ENCODE results near the gene AFP. TPM values are rescaled to one million over a fixed set of nuclear protein-coding genes. Genes with fewer than 3 reads are reported as not detected.

Gene AFP
- total and polyA plus RNA-seq, 2 donors (not counting 1 experiment from before 2014, with no cell fraction given) = not detected

GRCh38 chr4:73470728-73471127, 34.7 kb downstream of the AFP start:
- intact Hi-C loops (cut with micrococcal nuclease) = no loop called here
- Histone ChIP-seq H3K27ac (ENCODE audit: low read length in 2 of 2) (no peak overlapping the region), H4K20me1 (ENCODE audit: control insufficient read depth, insufficient read depth, low read length, poor library complexity, severe bottlenecking) (no peaks in the 10 kb centered on the region), H3K36me3 (replicated peaks in 1 of 2; ENCODE audit: control extremely low read depth in 1 of 2, control insufficient read depth in 1 of 2, extremely low read depth in 1 of 2, insufficient read depth in 2 of 2, low read length in 1 of 2) (no peaks in the 10 kb centered on the region), H3K79me2 (ENCODE audit: control insufficient read depth, insufficient read depth, low read length) (no peaks in the 10 kb centered on the region), H2AFZ (ENCODE audit: insufficient read depth, low read depth, low read length, poor library complexity, severe bottlenecking) (no peak overlapping the region), H3K9me3 (ENCODE audit: control extremely low read depth in 1 of 3, control insufficient read depth in 2 of 3, insufficient read depth in 1 of 3, low read length in 2 of 3) (peaks cover 0 to 7% (median 3%) of the 10 kb centered on the region in 3 donors), H3K4me1 (ENCODE audit: control insufficient read depth in 2 of 2, insufficient read depth in 2 of 2, low read length in 2 of 2) (no peaks in the 10 kb centered on the region), H3K27me3 (replicated peaks in 1 of 4; ENCODE audit: control extremely low read depth in 1 of 4, control insufficient read depth in 3 of 4, insufficient read depth in 4 of 4, low read length in 3 of 4) (no peaks in the 10 kb centered on the region), H3K4me2 (replicated peaks; ENCODE audit: low read depth, low read length, poor library complexity, severe bottlenecking) (no peak overlapping the region), H3K4me3 (ENCODE audit: control extremely low read depth in 1 of 5, extremely low read depth in 1 of 5, insufficient read depth in 1 of 5, low read depth in 2 of 5, low read length in 4 of 5) (no peak overlapping the region), H3K9ac (ENCODE audit: low read length) (no peak overlapping the region)
- no peaks in the 10 kb centered on the region for H3K4me1 Mint-ChIP-seq
- peaks cover 22% of the 10 kb centered on the region for H3K27me3 Mint-ChIP-seq
- TF ChIP-seq CTCF (IDR thresholded peaks at IDR 0.05) (no peak), EZH2 (IDR thresholded peaks at IDR 0.05; ENCODE audit: borderline replicate concordance, insufficient read depth, low read depth, low read length, poor library complexity, severe bottlenecking) (no peak)
- no peak overlapping the region for H3K4me3 Mint-ChIP-seq
- H3K9me3 Mint-ChIP-seq (ENCODE audit: insufficient read depth) = peaks cover 12% of the 10 kb centered on the region
- ATAC-seq (ENCODE audit: low read depth) (no peak), DNase-seq (no peak)
- 63% methylated on average over 1 of the region's 1 CpG for WGBS (ENCODE audit: insufficient coverage)
- ChIA-PET CTCF (no interaction called here), POLR2A (no interaction called here)
- no peak overlapping the region for H3K27ac Mint-ChIP-seq

- Histone ChIP-seq H3K4me1 (ENCODE audit: control insufficient read depth in 2 of 2, insufficient read depth in 2 of 2, low read length in 2 of 2) (no peaks in the 10 kb centered on the region), H3K27ac (ENCODE audit: low read length in 2 of 2) (no peak overlapping the region), H3K9me3 (ENCODE audit: control extremely low read depth in 1 of 3, control insufficient read depth in 2 of 3, insufficient read depth in 1 of 3, low read length in 2 of 3) (peaks cover 0 to 19% (median 3%) of the 10 kb centered on the region in 3 donors), H4K20me1 (ENCODE audit: control insufficient read depth, insufficient read depth, low read length, poor library complexity, severe bottlenecking) (no peaks in the 10 kb centered on the region), H3K4me3 (ENCODE audit: control extremely low read depth in 1 of 5, extremely low read depth in 1 of 5, insufficient read depth in 1 of 5, low read depth in 2 of 5, low read length in 4 of 5) (no peak overlapping the region), H2AFZ (ENCODE audit: insufficient read depth, low read depth, low read length, poor library complexity, severe bottlenecking) (no peak overlapping the region), H3K4me2 (replicated peaks; ENCODE audit: low read depth, low read length, poor library complexity, severe bottlenecking) (no peak overlapping the region), H3K79me2 (ENCODE audit: control insufficient read depth, insufficient read depth, low read length) (no peaks in the 10 kb centered on the region), H3K27me3 (replicated peaks in 1 of 4; ENCODE audit: control extremely low read depth in 1 of 4, control insufficient read depth in 3 of 4, insufficient read depth in 4 of 4, low read length in 3 of 4) (no peaks in the 10 kb centered on the region), H3K9ac (ENCODE audit: low read length) (no peak overlapping the region), H3K36me3 (replicated peaks in 1 of 2; ENCODE audit: control extremely low read depth in 1 of 2, control insufficient read depth in 1 of 2, extremely low read depth in 1 of 2, insufficient read depth in 2 of 2, low read length in 1 of 2) (no peaks in the 10 kb centered on the region)
- Mint-ChIP-seq H3K27ac (no peak overlapping the region), H3K4me3 (no peak overlapping the region), H3K9me3 (ENCODE audit: insufficient read depth) (peaks cover 9% of the 10 kb centered on the region), H3K27me3 (peaks cover 18% of the 10 kb centered on the region), H3K4me1 (no peaks in the 10 kb centered on the region)
- ChIA-PET CTCF (no interaction called here), POLR2A (no interaction called here)
- 85% methylated on average over 8 of the region's 11 CpGs for WGBS (ENCODE audit: insufficient coverage)
- TF ChIP-seq CTCF (IDR thresholded peaks at IDR 0.05) (no peak), EZH2 (IDR thresholded peaks at IDR 0.05; ENCODE audit: borderline replicate concordance, insufficient read depth, low read depth, low read length, poor library complexity, severe bottlenecking) (no peak)
- intact Hi-C loops (cut with micrococcal nuclease) = no loop called here
- ATAC-seq (ENCODE audit: low read depth) = no peak
- no peak for DNase-seq
Measured at GRCh38 chr4:73477176-73477575, 41.2 kb downstream of the AFP start.
